SH-SY5Y (cell line): ENCODE measurements around the gene GATA6.

Experiments
- GATA2 ChIP-seq: IDR thresholded peaks from 2 replicates; pipeline ENCODE4 v1.6.1; 2011; ENCODE audit warnings: mild to moderate bottlenecking, low read depth, low read length
- GATA3 ChIP-seq: IDR thresholded peaks from 2 replicates; pipeline ENCODE4 v1.6.1; 2011; ENCODE audit warnings: low read depth, mild to moderate bottlenecking, low read length, moderate library complexity

The GATA6 gene

GRCh38 chr18:22159014-22159413 lies 10.4 kb upstream of the GATA6 start:
- TF ChIP-seq GATA3 (no peak), GATA2 (no peak)

GRCh38 chr18:22161090-22161489 lies 8.3 kb upstream of the GATA6 start:
- TF ChIP-seq GATA2, result no peak
- no peak for TF ChIP-seq GATA3

- TF ChIP-seq GATA2 (no peak), GATA3 (no peak)
Measured at GRCh38 chr18:22163416-22164161, 5.8 kb upstream of the GATA6 start.

- TF ChIP-seq GATA2, result no peak
- no peak for TF ChIP-seq GATA3
Measured at GRCh38 chr18:22164337-22165048, 4.9 kb upstream of the GATA6 start.

GRCh38 chr18:22165049-22165602 lies 4.3 kb upstream of the GATA6 start:
- TF ChIP-seq GATA3, result no peak
- TF ChIP-seq GATA2, result no peak

GRCh38 chr18:22165603-22166068 lies 3.8 kb upstream of the GATA6 start:
- no peak for TF ChIP-seq GATA3
- TF ChIP-seq GATA2, result no peak

- TF ChIP-seq GATA3, result no peak
- TF ChIP-seq GATA2, result no peak
Measured at GRCh38 chr18:22166069-22166950, 3.1 kb upstream of the GATA6 start.

GRCh38 chr18:22167091-22167470 lies 2.3 kb upstream of the GATA6 start:
- TF ChIP-seq GATA3, result no peak
- no peak for TF ChIP-seq GATA2

- no peak for TF ChIP-seq GATA3
- TF ChIP-seq GATA2, result no peak
Measured at GRCh38 chr18:22167471-22168241, 1.7 kb upstream of the GATA6 start.

GRCh38 chr18:22168360-22168921 lies 948 bp upstream of the GATA6 start:
- TF ChIP-seq GATA2 (0 out of 2 replicates have a peak, but pooled peaks have one; percentile 39), GATA3 (no peak)

GRCh38 chr18:22169889-22170420 lies 566 bp downstream of the GATA6 start:
- TF ChIP-seq GATA2, result no peak
- no peak for TF ChIP-seq GATA3

- TF ChIP-seq GATA2 (no peak), GATA3 (no peak)
Measured at GRCh38 chr18:22170421-22171257, 1.2 kb downstream of the GATA6 start.
